Stimulated activated memory B cell treated with anti-CD40 and anti-IgM and Interleukin-4, amounts not matched to agents 10 μg/mL and 1 μg/mL and 100 μg/mL, for 72 hours (primary cell): Measurements from ENCODE around the gene PRPF4.
A peak's percentile ranks its signal among the peaks of the same experiment; 100 is the strongest.

Source experiments
- ATAC-seq: fragments of 150-1000 bp; cut with Tn5 transposase; 2 replicates; pipeline ENCODE4 v1.10.0; 2021
- H3K27ac Mint-ChIP-seq: one replicate; pipeline ENCODE4 v1.8.0; 2022; ENCODE audit warnings: mild to moderate bottlenecking, mixed read lengths
- H3K27me3 Mint-ChIP-seq: one replicate; pipeline ENCODE4 v1.8.0; 2022; ENCODE audit warnings: mixed read lengths
- H3K36me3 Mint-ChIP-seq: one replicate; pipeline ENCODE4 v1.8.0; 2022; ENCODE audit warnings: mixed read lengths
- H3K4me1 Mint-ChIP-seq: one replicate; pipeline ENCODE4 v1.8.0; 2022; ENCODE audit warnings: mixed read lengths
- H3K4me3 Mint-ChIP-seq: one replicate; pipeline ENCODE4 v1.8.0; 2022; ENCODE audit warnings: mild to moderate bottlenecking, moderate library complexity, mixed read lengths
- H3K9me3 Mint-ChIP-seq: one replicate; pipeline ENCODE4 v1.8.0; 2022; ENCODE audit warnings: mixed read lengths

Gene PRPF4

GRCh38 chr9:113254991-113255390, 20.5 kb upstream of the PRPF4 start:
- no peaks in the 10 kb centered on the region for H3K4me1 Mint-ChIP-seq
- H3K27me3 Mint-ChIP-seq: no peaks in the 10 kb centered on the region
- ATAC-seq: no peak
- H3K4me3 Mint-ChIP-seq: no peak overlapping the region
- no peaks in the 10 kb centered on the region for H3K9me3 Mint-ChIP-seq
- H3K36me3 Mint-ChIP-seq: peaks cover 14% of the 10 kb centered on the region
- H3K27ac Mint-ChIP-seq: no peak overlapping the region

GRCh38 chr9:113255438-113255837, 20.0 kb upstream of the PRPF4 start:
- no peak for ATAC-seq

GRCh38 chr9:113257863-113258262, 17.6 kb upstream of the PRPF4 start:
- Mint-ChIP-seq H3K4me3 (no peak overlapping the region), H3K27me3 (no peaks in the 10 kb centered on the region), H3K4me1 (no peaks in the 10 kb centered on the region), H3K36me3 (peaks cover 33% of the 10 kb centered on the region), H3K27ac (no peak overlapping the region), H3K9me3 (no peaks in the 10 kb centered on the region)
- no peak for ATAC-seq

More at GRCh38 chr9:113255438-113255837, 20.0 kb upstream of the PRPF4 start:
- Mint-ChIP-seq H3K4me3 (no peak overlapping the region), H3K27me3 (no peaks in the 10 kb centered on the region), H3K27ac (no peak overlapping the region), H3K36me3 (peaks cover 19% of the 10 kb centered on the region), H3K4me1 (no peaks in the 10 kb centered on the region), H3K9me3 (no peaks in the 10 kb centered on the region)

- peaks cover 33% of the 10 kb centered on the region for H3K36me3 Mint-ChIP-seq
- H3K9me3 Mint-ChIP-seq: no peaks in the 10 kb centered on the region
- H3K4me1 Mint-ChIP-seq: no peaks in the 10 kb centered on the region
- no peak overlapping the region for H3K4me3 Mint-ChIP-seq
- no peak overlapping the region for H3K27ac Mint-ChIP-seq
- ATAC-seq: no peak
- H3K27me3 Mint-ChIP-seq: no peaks in the 10 kb centered on the region
Observed at GRCh38 chr9:113258282-113258681, 17.2 kb upstream of the PRPF4 start.

GRCh38 chr9:113261917-113262671, 13.4 kb upstream of the PRPF4 start:
- H3K27ac Mint-ChIP-seq: no peak overlapping the region
- H3K36me3 Mint-ChIP-seq: peaks cover 44% of the 10 kb centered on the region
- no peak for ATAC-seq
- H3K9me3 Mint-ChIP-seq: no peaks in the 10 kb centered on the region
- H3K4me1 Mint-ChIP-seq: no peaks in the 10 kb centered on the region
- no peak overlapping the region for H3K4me3 Mint-ChIP-seq
- H3K27me3 Mint-ChIP-seq: no peaks in the 10 kb centered on the region

- Mint-ChIP-seq H3K4me3 (no peak overlapping the region), H3K4me1 (peaks cover 5% of the 10 kb centered on the region), H3K36me3 (peaks cover 47% of the 10 kb centered on the region), H3K27ac (no peak overlapping the region), H3K27me3 (no peaks in the 10 kb centered on the region), H3K9me3 (no peaks in the 10 kb centered on the region)
- ATAC-seq: no peak
Observed at GRCh38 chr9:113266174-113266573, 9.3 kb upstream of the PRPF4 start.

GRCh38 chr9:113267911-113268566, 7.4 kb upstream of the PRPF4 start:
- no peak overlapping the region for H3K27ac Mint-ChIP-seq
- no peaks in the 10 kb centered on the region for H3K27me3 Mint-ChIP-seq
- no peak overlapping the region for H3K4me3 Mint-ChIP-seq
- peaks cover 40% of the 10 kb centered on the region for H3K36me3 Mint-ChIP-seq
- no peaks in the 10 kb centered on the region for H3K9me3 Mint-ChIP-seq
- peaks cover 5% of the 10 kb centered on the region for H3K4me1 Mint-ChIP-seq
- ATAC-seq: no peak

GRCh38 chr9:113269355-113269754, 6.1 kb upstream of the PRPF4 start:
- no peak overlapping the region for H3K27ac Mint-ChIP-seq
- peaks cover 40% of the 10 kb centered on the region for H3K36me3 Mint-ChIP-seq
- no peak for ATAC-seq
- no peaks in the 10 kb centered on the region for H3K27me3 Mint-ChIP-seq
- H3K4me1 Mint-ChIP-seq: peaks cover 5% of the 10 kb centered on the region
- H3K4me3 Mint-ChIP-seq: no peak overlapping the region
- no peaks in the 10 kb centered on the region for H3K9me3 Mint-ChIP-seq

GRCh38 chr9:113269871-113270270, 5.6 kb upstream of the PRPF4 start:
- Mint-ChIP-seq H3K4me1 (peaks cover 5% of the 10 kb centered on the region), H3K4me3 (no peak overlapping the region), H3K27me3 (no peaks in the 10 kb centered on the region), H3K27ac (no peak overlapping the region), H3K36me3 (peaks cover 39% of the 10 kb centered on the region), H3K9me3 (no peaks in the 10 kb centered on the region)
- no peak for ATAC-seq

- Mint-ChIP-seq H3K27me3 (no peaks in the 10 kb centered on the region), H3K9me3 (no peaks in the 10 kb centered on the region), H3K4me1 (peaks cover 4% of the 10 kb centered on the region), H3K4me3 (no peak overlapping the region), H3K36me3 (peaks cover 26% of the 10 kb centered on the region), H3K27ac (no peak overlapping the region)
- ATAC-seq: peak; percentile 35
Observed at GRCh38 chr9:113274474-113275156, 843 bp upstream of the PRPF4 start.

- Mint-ChIP-seq H3K36me3 (peaks cover 49% of the 10 kb centered on the region), H3K27me3 (no peaks in the 10 kb centered on the region), H3K4me1 (peaks cover 21% of the 10 kb centered on the region), H3K27ac (peak overlapping the region; percentile 8), H3K9me3 (no peaks in the 10 kb centered on the region), H3K4me3 (no peak overlapping the region)
- ATAC-seq: no peak
Observed at GRCh38 chr9:113278840-113279239, 3.4 kb downstream of the PRPF4 start.

- no peak overlapping the region for H3K4me3 Mint-ChIP-seq
- H3K27me3 Mint-ChIP-seq: no peaks in the 10 kb centered on the region
- no peak overlapping the region for H3K27ac Mint-ChIP-seq
- H3K36me3 Mint-ChIP-seq: peaks cover 62% of the 10 kb centered on the region
- peaks cover 21% of the 10 kb centered on the region for H3K4me1 Mint-ChIP-seq
- no peaks in the 10 kb centered on the region for H3K9me3 Mint-ChIP-seq
- ATAC-seq: no peak
Observed at GRCh38 chr9:113281356-113281755, 5.9 kb downstream of the PRPF4 start.

- peaks cover 65% of the 10 kb centered on the region for H3K36me3 Mint-ChIP-seq
- H3K27me3 Mint-ChIP-seq: no peaks in the 10 kb centered on the region
- H3K4me1 Mint-ChIP-seq: no peaks in the 10 kb centered on the region
- no peaks in the 10 kb centered on the region for H3K9me3 Mint-ChIP-seq
- no peak for ATAC-seq
- no peak overlapping the region for H3K27ac Mint-ChIP-seq
- H3K4me3 Mint-ChIP-seq: no peak overlapping the region
Observed at GRCh38 chr9:113289091-113289490, 13.6 kb downstream of the PRPF4 start.

- H3K9me3 Mint-ChIP-seq: no peaks in the 10 kb centered on the region
- H3K27me3 Mint-ChIP-seq: no peaks in the 10 kb centered on the region
- no peak overlapping the region for H3K27ac Mint-ChIP-seq
- no peak for ATAC-seq
- H3K36me3 Mint-ChIP-seq: peaks cover 57% of the 10 kb centered on the region
- H3K4me3 Mint-ChIP-seq: no peak overlapping the region
- no peaks in the 10 kb centered on the region for H3K4me1 Mint-ChIP-seq
Observed at GRCh38 chr9:113290052-113290607, 14.7 kb downstream of the PRPF4 start.

GRCh38 chr9:113293285-113293878, 17.9 kb downstream of the PRPF4 start:
- H3K4me3 Mint-ChIP-seq: no peak overlapping the region
- H3K9me3 Mint-ChIP-seq: no peaks in the 10 kb centered on the region
- H3K27ac Mint-ChIP-seq: no peak overlapping the region
- peaks cover 32% of the 10 kb centered on the region for H3K36me3 Mint-ChIP-seq
- ATAC-seq: no peak
- no peaks in the 10 kb centered on the region for H3K27me3 Mint-ChIP-seq
- peaks cover 9% of the 10 kb centered on the region for H3K4me1 Mint-ChIP-seq
